ENCODE data around the gene CYP4F8. TPM values are rescaled to one million over a fixed set of nuclear protein-coding genes. Genes with fewer than 3 reads are reported as not detected.

CYP4F8 gene
- polyA plus RNA-seq, 1 experiment = not detected

DNA sequence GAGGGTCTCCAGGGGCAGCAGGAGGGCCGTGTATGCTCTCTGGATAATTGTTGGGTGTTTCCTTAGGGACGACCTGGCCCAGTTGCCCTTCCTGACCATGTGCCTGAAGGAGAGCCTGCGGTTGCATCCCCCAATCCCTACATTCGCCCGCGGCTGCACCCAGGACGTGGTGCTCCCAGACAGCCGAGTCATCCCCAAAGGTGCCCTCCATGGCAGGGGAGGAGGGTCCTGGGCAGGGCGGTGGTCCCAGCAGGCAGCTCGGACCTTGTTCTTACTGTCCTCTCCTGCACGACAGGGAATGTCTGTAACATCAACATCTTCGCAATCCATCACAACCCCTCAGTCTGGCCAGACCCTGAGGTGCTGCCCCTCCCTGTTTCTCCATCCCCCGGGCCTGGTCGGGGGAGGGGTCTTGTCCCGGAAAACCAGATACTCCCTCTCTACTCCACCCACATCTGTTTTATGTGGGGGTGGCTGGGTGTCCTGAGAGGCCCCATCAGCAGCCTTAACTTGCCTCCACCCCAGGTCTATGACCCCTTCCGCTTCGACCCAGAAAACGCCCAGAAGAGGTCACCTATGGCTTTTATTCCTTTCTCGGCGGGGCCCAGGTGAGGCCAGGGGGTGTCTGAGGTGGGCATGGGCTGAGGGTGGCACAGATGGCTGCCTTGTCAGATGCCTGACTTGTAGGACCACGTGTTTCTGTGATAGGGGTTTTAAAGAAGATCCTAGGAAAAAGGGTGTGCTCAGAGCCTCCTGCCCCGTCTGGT is 13.4 kb downstream of the CYP4F8 start:
- Histone ChIP-seq H3K27me3 (ENCODE audit: control insufficient read depth, insufficient read depth, low read length) (no peaks in the 10 kb centered on the region), H3K36me3 (ENCODE audit: control insufficient read depth, insufficient read depth, low read length) (no peaks in the 10 kb centered on the region), H3K4me3 (ENCODE audit: low read depth, low read length) (no peak overlapping the region)
- TF ChIP-seq, protein P1, sequence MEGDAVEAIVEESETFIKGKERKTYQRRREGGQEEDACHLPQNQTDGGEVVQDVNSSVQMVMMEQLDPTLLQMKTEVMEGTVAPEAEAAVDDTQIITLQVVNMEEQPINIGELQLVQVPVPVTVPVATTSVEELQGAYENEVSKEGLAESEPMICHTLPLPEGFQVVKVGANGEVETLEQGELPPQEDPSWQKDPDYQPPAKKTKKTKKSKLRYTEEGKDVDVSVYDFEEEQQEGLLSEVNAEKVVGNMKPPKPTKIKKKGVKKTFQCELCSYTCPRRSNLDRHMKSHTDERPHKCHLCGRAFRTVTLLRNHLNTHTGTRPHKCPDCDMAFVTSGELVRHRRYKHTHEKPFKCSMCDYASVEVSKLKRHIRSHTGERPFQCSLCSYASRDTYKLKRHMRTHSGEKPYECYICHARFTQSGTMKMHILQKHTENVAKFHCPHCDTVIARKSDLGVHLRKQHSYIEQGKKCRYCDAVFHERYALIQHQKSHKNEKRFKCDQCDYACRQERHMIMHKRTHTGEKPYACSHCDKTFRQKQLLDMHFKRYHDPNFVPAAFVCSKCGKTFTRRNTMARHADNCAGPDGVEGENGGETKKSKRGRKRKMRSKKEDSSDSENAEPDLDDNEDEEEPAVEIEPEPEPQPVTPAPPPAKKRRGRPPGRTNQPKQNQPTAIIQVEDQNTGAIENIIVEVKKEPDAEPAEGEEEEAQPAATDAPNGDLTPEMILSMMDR (IDR thresholded peaks at IDR 0.05; ENCODE audit: insufficient read depth, low read depth, low read length) = no peak
- ChIA-PET CTCF (interaction anchor here (0.6 kb wide), 1 partner anchor 469 kb away, joined by 3 read pairs; no protein-coding TSS in a partner anchor), POLR2A (no interaction called here)
- no peak for DNase-seq (ENCODE audit: low read depth)

DNA sequence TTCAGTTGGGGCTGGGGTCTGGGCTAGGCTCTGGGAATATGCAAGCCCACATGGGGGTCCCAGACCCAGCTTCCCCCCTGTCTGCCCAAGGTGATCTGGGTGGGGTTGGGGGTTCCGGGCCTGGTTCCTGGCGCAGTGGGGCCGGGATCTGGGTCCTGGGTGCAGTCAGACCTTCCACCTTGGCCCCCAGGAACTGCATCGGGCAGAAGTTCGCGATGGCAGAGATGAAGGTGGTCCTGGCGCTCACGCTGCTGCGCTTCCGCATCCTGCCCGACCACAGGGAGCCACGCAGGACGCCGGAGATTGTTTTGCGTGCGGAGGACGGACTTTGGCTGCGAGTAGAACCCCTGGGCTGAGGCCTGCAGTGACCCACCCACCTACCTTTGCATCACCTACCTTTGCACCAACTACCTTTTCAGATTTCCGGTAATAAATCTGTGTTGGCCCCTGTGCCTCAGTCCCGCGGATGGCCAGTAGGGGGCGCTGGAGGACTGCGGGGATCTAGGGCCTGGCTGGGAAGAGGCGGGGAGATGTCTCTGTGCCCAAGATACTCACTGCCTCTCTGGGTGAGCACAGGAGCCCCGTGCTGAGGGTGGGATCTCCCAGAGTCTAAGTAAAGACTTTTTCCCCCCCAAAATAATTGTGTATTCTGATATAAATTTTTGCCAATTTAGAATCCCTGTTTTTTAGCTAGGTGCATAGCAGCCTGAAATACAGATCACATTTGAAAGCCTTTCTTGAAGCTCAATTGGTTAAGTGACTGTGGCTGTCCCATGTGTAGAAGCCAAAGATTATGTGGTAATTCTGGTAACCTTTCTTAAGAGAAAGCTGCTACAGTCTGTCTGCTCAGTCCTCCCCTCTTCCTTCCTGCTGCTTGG is 14.2 kb downstream of the CYP4F8 start:
- Histone ChIP-seq H3K27me3 (ENCODE audit: control insufficient read depth, insufficient read depth, low read length) (no peaks in the 10 kb centered on the region), H3K4me3 (ENCODE audit: low read depth, low read length) (no peak overlapping the region), H3K36me3 (ENCODE audit: control insufficient read depth, insufficient read depth, low read length) (no peaks in the 10 kb centered on the region)
- no peak for DNase-seq (ENCODE audit: low read depth)
- TF ChIP-seq, protein P1 (IDR thresholded peaks at IDR 0.05; ENCODE audit: insufficient read depth, low read depth, low read length) = peak; percentile 91
- CTCF ChIA-PET = interaction anchor here (0.6 to 1.9 kb wide), 10 partner anchors 11 to 617 kb away, joined by 3 to 5 read pairs (median 4); no protein-coding TSS in a partner anchor
- POLR2A ChIA-PET = no interaction called here

DNA sequence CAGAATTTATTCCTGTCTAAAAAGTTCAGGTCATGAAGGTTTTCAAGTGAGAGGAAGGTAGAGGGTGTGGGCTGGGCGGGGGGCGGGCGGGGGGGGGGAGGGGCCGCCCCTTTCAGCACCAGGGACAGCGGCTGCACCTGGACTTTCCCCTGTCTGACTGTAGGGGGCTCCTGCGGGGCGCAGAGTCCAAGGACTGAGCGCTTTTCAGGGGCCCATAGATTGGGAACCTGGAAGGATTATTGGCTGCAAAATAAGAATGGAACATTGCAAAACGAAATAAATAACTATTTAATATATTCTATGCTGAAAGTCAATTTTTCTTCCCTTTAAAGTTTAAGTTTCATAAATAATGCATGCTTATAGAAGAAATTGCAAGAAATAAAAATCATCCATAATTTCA is 16.8 kb downstream of the CYP4F8 start:
- ChIA-PET POLR2A (no interaction called here), CTCF (interaction anchor here (0.6 kb wide), 1 partner anchor 574 kb away, joined by 6 read pairs; no protein-coding TSS in a partner anchor)
- no peak overlapping the region for H3K4me3 ChIP-seq (ENCODE audit: low read depth, low read length)
- no peaks in the 10 kb centered on the region for H3K36me3 ChIP-seq (ENCODE audit: control insufficient read depth, insufficient read depth, low read length)
- TF ChIP-seq, protein P1 (IDR thresholded peaks at IDR 0.05; ENCODE audit: insufficient read depth, low read depth, low read length) = peak; percentile 38; the same call in 1 of the 2 replicates
- H3K27me3 ChIP-seq (ENCODE audit: control insufficient read depth, insufficient read depth, low read length) = no peaks in the 10 kb centered on the region
- no peak for DNase-seq (ENCODE audit: low read depth)

DNA sequence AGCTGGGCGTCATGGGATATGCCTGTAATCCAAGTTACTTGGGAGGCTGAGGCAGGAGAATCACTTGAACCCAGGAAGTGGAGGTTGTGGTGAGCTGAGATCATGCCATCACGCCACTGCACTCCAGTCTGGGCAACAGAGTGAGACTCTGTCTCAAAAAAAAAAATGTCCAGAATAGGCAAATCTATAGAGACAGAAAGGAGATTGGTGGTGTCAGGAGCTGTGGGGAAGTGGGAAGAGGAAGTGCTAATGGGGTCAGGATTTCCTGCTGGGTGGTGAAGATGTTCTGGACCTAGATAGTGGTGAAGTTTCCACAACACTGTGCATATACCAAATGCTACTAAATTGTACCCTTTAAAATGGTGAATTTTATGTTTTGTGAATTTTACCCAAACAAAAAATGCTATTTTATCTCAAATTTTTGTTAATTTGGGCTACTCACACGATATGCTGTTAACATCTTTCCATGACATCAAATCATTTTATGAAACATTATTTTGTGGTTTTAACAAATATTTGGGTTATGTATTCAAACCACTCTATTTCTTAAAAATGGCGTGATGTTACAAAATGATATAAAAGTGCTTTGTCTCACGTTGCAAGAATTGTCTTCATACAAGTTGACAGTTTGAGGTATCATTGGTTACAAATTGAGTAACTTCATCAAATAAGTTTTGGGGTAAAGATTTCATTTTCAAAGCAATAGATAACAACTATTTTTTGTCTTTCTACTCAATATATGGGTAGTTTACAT is 18.2 kb downstream of the CYP4F8 start:
- POLR2A ChIA-PET = no interaction called here
- CTCF ChIA-PET = interaction anchor here (0.6 to 0.7 kb wide), 2 partner anchors 474 to 752 kb away, joined by 3 to 4 read pairs; no protein-coding TSS in a partner anchor
- TF ChIP-seq, protein P1 (IDR thresholded peaks at IDR 0.05; ENCODE audit: insufficient read depth, low read depth, low read length) = no peak
- no peak overlapping the region for H3K4me3 ChIP-seq (ENCODE audit: low read depth, low read length)
- no peak for DNase-seq (ENCODE audit: low read depth)
- no peaks in the 10 kb centered on the region for H3K36me3 ChIP-seq (ENCODE audit: control insufficient read depth, insufficient read depth, low read length)
- no peaks in the 10 kb centered on the region for H3K27me3 ChIP-seq (ENCODE audit: control insufficient read depth, insufficient read depth, low read length)
